Tibial artery (tissue), 4 donors: ENCODE measurements around the gene YTHDC2.

Experiments used
- DNase-seq, 2 donors: peaks; one replicate each; pipeline ENCODE4 v3.0.0-alpha.2; 2019
- H3K27ac ChIP-seq, 2 donors: fragments of 200-600 bp; sonication (generic) in 1 of 2; 1 replicate in 1 of 2; 2 replicates in 1 of 2; pipeline ENCODE4 v1.5.1; 2018 to 2019; ENCODE audit warnings: mild to moderate bottlenecking in 1 of 2
- H3K27me3 ChIP-seq, 2 donors: fragments of 200-600 bp; sonication (generic) in 1 of 2; one replicate each; pipeline versions ENCODE4 v1.5.1 to v1.6.0; 2016 to 2019
- H3K36me3 ChIP-seq, 3 donors: fragments of 200-600 bp; sonication (generic) in 2 of 3; one replicate each; pipeline ENCODE4 v1.5.1; 2016 to 2019; ENCODE audit warnings: mild to moderate bottlenecking in 2 of 3
- H3K4me1 ChIP-seq, 4 donors: fragments of 200-600 bp; sonication (generic) in 2 of 4; 1 replicate in 3 of 4; 2 replicates in 1 of 4; pipeline ENCODE4 v1.5.1; 2016 to 2019
- H3K4me3 ChIP-seq, 2 donors: fragments of 200-600 bp; sonication (generic) in 1 of 2; 1 replicate in 1 of 2; 2 replicates in 1 of 2; pipeline ENCODE4 v1.5.1; 2018 to 2019; ENCODE audit warnings: mild to moderate bottlenecking in 2 of 2
- H3K9me3 ChIP-seq, 3 donors: fragments of 200-600 bp; sonication (generic) in 1 of 3; one replicate each; pipeline ENCODE4 v1.5.1; 2016 to 2019
- CTCF ChIP-seq, 2 experiments: fragments of 200-600 bp in 1 of 2; fragments of 450-650 bp in 1 of 2; IDR thresholded peaks; one replicate each; pipeline ENCODE4 v1.5.1; 2017 to 2019; ENCODE audit warnings: antibody characterized with exemption in 2 of 2, mild to moderate bottlenecking in 1 of 2, moderate library complexity in 1 of 2
- intact Hi-C: fragments of 100-400 bp; cut with DNase I; formaldehyde crosslinking; loops from one replicate; pipeline ENCODE4 v1.15.0; 2023; ENCODE audit warnings: low total_unique reads

YTHDC2 gene

DNA sequence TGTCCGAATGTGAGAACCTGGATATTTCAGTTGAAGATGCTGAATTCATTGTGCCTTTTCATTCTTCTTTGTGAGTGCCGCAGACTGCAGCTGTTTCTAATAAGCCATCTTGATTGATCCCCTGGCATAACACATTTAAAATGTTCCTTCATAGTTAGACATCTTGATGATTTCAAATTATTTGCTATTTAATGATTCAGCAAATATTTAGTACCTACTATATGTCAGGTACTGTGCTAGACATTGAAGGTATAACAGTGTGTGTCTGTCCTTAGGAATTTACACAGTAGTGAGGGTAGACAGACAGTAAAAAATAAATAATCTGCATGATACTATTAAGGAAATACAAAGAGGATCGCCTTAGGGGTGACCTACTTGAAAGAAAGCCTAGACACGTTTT is 61.6 kb downstream of the YTHDC2 start:
- Histone ChIP-seq H3K9me3 (no peaks in the 10 kb centered on the region), H3K4me1 (no peaks in the 10 kb centered on the region), H3K27me3 (no peaks in the 10 kb centered on the region), H3K36me3 (peaks cover 25 to 47% (median 47%) of the 10 kb centered on the region in 3 donors), H3K4me3 (no peak overlapping the region), H3K27ac (no peak overlapping the region)
- no peak for TF ChIP-seq CTCF (IDR thresholded peaks at IDR 0.05)
- no peak for DNase-seq
- intact Hi-C loops, result no loop called here

DNA sequence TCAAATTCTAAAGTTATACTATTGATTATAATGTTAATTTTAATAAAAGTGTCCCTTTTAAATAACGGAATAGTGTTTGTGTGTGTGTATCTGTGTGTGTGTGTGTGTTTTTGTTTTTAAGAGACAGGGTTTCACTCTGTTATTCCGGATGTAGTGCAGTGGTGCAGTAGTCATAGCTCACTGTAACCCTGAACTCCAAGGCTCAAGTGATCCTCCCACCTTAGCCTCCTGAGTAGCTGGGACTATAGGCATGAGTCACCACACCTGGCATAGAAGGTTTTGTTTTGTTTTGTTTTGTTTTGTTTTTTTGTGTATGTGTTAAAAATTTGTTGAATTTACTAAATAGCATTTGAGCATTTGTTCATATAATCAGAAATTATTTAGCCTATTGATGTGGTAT is 64.6 kb downstream of the YTHDC2 start:
- no peaks in the 10 kb centered on the region for H3K4me1 ChIP-seq
- H3K27ac ChIP-seq, result no peak overlapping the region
- DNase-seq, result no peak
- H3K9me3 ChIP-seq, result no peaks in the 10 kb centered on the region
- TF ChIP-seq CTCF (IDR thresholded peaks at IDR 0.05), result no peak
- peaks cover 26 to 35% (median 30%) of the 10 kb centered on the region in 3 donors for H3K36me3 ChIP-seq
- intact Hi-C loops, result no loop called here
- H3K4me3 ChIP-seq, result no peak overlapping the region
- H3K27me3 ChIP-seq, result no peaks in the 10 kb centered on the region

- H3K36me3 ChIP-seq, result peaks cover 10 to 41% (median 22%) of the 10 kb centered on the region in 3 donors
- no peak for DNase-seq
These were observed 67.9 kb downstream of the YTHDC2 start for GRCh38 chr5:113581388-113581787.

DNA sequence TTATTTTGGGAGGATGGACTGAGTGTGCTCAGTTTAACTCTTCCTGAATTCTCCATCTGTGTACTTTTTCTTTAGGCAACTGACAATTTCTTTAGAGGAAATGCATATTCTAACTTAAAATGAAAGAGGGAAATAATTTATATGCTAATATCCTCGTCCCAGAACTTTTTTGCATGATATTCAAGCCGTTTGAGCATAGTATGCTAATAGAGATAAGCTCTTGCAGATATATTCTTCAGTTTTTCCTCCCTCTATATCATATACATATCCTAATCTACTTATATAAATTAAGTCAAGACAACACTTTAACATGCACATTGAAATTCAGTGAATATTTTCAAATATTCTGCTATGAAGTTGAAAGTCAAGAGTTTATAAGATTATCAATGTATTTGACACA is 84.7 kb downstream of the YTHDC2 start:
- Histone ChIP-seq H3K36me3 (peaks cover 1 to 13% (median 6%) of the 10 kb centered on the region in 3 donors), H3K4me3 (no peak overlapping the region), H3K27me3 (no peaks in the 10 kb centered on the region), H3K27ac (no peak overlapping the region), H3K9me3 (no peaks in the 10 kb centered on the region), H3K4me1 (no peaks in the 10 kb centered on the region)
- TF ChIP-seq CTCF (IDR thresholded peaks at IDR 0.05), result no peak
- DNase-seq, result no peak
- intact Hi-C loops, result no loop called here

More at GRCh38 chr5:113581388-113581787, 67.9 kb downstream of the YTHDC2 start:
- intact Hi-C loops, result no loop called here
- no peaks in the 10 kb centered on the region for H3K4me1 ChIP-seq
- no peak overlapping the region for H3K27ac ChIP-seq
- TF ChIP-seq CTCF (IDR thresholded peaks at IDR 0.05), result no peak
- H3K27me3 ChIP-seq, result no peaks in the 10 kb centered on the region
- no peaks in the 10 kb centered on the region for H3K9me3 ChIP-seq
- H3K4me3 ChIP-seq, result no peak overlapping the region

DNA sequence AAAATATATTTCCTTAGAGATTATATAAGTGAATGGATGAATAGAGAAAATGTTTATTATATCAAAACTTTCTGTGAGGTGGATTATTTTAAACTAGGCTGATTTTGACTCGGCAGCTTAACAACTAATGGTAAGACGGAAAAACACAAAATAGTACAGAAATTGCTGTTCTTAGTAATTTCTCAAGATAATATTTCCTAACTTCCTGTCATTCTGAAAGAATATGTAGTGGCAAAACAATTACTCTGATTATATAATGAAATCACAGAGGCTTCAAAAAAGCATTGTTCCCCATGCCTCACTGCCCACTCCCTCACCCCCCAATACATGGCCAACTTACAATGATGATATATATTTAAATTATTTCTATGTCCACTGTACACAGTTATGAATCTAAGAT is 85.4 kb downstream of the YTHDC2 start:
- Histone ChIP-seq H3K27me3 (no peaks in the 10 kb centered on the region), H3K27ac (no peak overlapping the region), H3K9me3 (no peaks in the 10 kb centered on the region), H3K4me1 (no peaks in the 10 kb centered on the region), H3K4me3 (no peak overlapping the region), H3K36me3 (peaks cover 0 to 6% (median 2%) of the 10 kb centered on the region in 3 donors)
- DNase-seq, result no peak
- no peak for TF ChIP-seq CTCF (IDR thresholded peaks at IDR 0.05)
- intact Hi-C loops, result no loop called here
